Gastrocnemius medialis (tissue), 4 donors: ENCODE results near the gene FGA. TPM values are rescaled to one million over a fixed set of nuclear protein-coding genes. Genes with fewer than 3 reads are reported as not detected.

Source experiments
- ATAC-seq, 2 donors: fragments of 150-250 bp; one replicate each; pipeline ENCODE4 v1.9.1; 2016
- DNase-seq, 2 donors: peaks; one replicate each; pipeline ENCODE4 v3.0.0-alpha.2; 2019
- H3K27ac ChIP-seq, 4 donors: fragments of 200-600 bp; sonication (generic); 1 replicate in 1 of 4; 2 replicates in 3 of 4; pipeline ENCODE4 v1.5.1; 2016 to 2018; ENCODE audit warnings: mild to moderate bottlenecking in 2 of 4, moderate library complexity in 1 of 4
- H3K27me3 ChIP-seq, 3 donors: fragments of 200-600 bp; sonication (generic) in 2 of 3; 1 replicate in 1 of 3; 2 replicates in 2 of 3; pipeline versions ENCODE4 v1.5.1 to v1.6.0; 2016 to 2019; ENCODE audit warnings: mild to moderate bottlenecking in 1 of 3, moderate library complexity in 1 of 3
- H3K36me3 ChIP-seq, 2 donors: fragments of 200-600 bp; sonication (generic) in 1 of 2; one replicate each; pipeline ENCODE4 v1.5.1; 2017 to 2018
- H3K4me1 ChIP-seq, 2 donors: fragments of 200-600 bp; sonication (generic) in 1 of 2; one replicate each; pipeline ENCODE4 v1.5.1; 2016 to 2017; ENCODE audit warnings: mild to moderate bottlenecking in 2 of 2
- H3K4me3 ChIP-seq, 4 donors: fragments of 200-600 bp; sonication (generic) in 3 of 4; 1 replicate in 1 of 4; 2 replicates in 3 of 4; pipeline ENCODE4 v1.5.1; 2016 to 2019; ENCODE audit warnings: mild to moderate bottlenecking in 2 of 4
- H3K9me3 ChIP-seq, 3 donors: fragments of 200-600 bp; sonication (generic) in 2 of 3; 1 replicate in 1 of 3; 2 replicates in 2 of 3; pipeline ENCODE4 v1.5.1; 2016 to 2019
- CTCF ChIP-seq, 5 experiments: fragments of 450-650 bp in 3 of 5; fragments of 200-600 bp in 2 of 5; sonication (generic) in 2 of 5; IDR thresholded peaks in 4 of 5; conservative IDR thresholded peaks in 1 of 5; 1 replicate in 4 of 5; 2 replicates in 1 of 5; pipeline ENCODE4 v1.5.1; 2016 to 2019; ENCODE audit warnings: antibody characterized with exemption in 5 of 5, mild to moderate bottlenecking in 3 of 5, moderate library complexity in 3 of 5
- POLR2A ChIP-seq, 2 donors: fragments of 450-650 bp; IDR thresholded peaks; one replicate each; pipeline ENCODE4 v1.6.1; 2017; ENCODE audit warnings: antibody characterized with exemption in 2 of 2, mild to moderate bottlenecking in 2 of 2, moderate library complexity in 2 of 2
- in situ Hi-C, 4 donors: fragments of 200-750 bp; cut with MboI; loops; one replicate each; pipeline versions ENCODE4 v1.15.0 to v1.8.0; 2017; ENCODE audit warnings: low sequenced_read_pairs in 4 of 4
- intact Hi-C: fragments of 100-400 bp; cut with DNase I; formaldehyde crosslinking; loops from one replicate; pipeline ENCODE4 v1.15.1; 2023; ENCODE audit warnings: low total_unique reads
- total RNA-seq, 4 donors: library from RNA; depleted of rRNA; stranded (reverse); fragments of >200 nt; gene quantifications; one replicate each; pipeline versions ENCODE4 v1.1.0 to v1.2.3, GENCODE V29; 2016

FGA gene
- total RNA-seq, 4 donors from 2014 or later = 22.2 to 49.0 TPM; not detected in 2

GRCh38 chr4:154608361-154609252 is 18.1 kb upstream of the FGA start:
- DNase-seq (no peak), ATAC-seq (no peak)
- no peaks in the 10 kb centered on the region for H3K27me3 ChIP-seq
- intact Hi-C loops = no loop called here
- TF ChIP-seq CTCF (IDR thresholded peaks at IDR 0.05 in 4 of 5, conservative IDR thresholded peaks at IDR 0.05 in 1 of 5) (no peak), POLR2A (IDR thresholded peaks at IDR 0.05) (no peak)
- no peak overlapping the region for H3K27ac ChIP-seq
- no peaks in the 10 kb centered on the region for H3K4me1 ChIP-seq
- no peak overlapping the region for H3K4me3 ChIP-seq
- no peaks in the 10 kb centered on the region for H3K36me3 ChIP-seq
- in situ Hi-C loops = no loop called here
- H3K9me3 ChIP-seq = no peaks in the 10 kb centered on the region

- intact Hi-C loops = no loop called here
- in situ Hi-C loops = no loop called here
- TF ChIP-seq POLR2A (IDR thresholded peaks at IDR 0.05) (no peak), CTCF (IDR thresholded peaks at IDR 0.05 in 4 of 5, conservative IDR thresholded peaks at IDR 0.05 in 1 of 5) (no peak)
Observed at GRCh38 chr4:154606728-154607723, 16.5 kb upstream of the FGA start.

GRCh38 chr4:154604696-154605200 is 14.2 kb upstream of the FGA start:
- intact Hi-C loops = no loop called here
- TF ChIP-seq CTCF (IDR thresholded peaks at IDR 0.05 in 4 of 5, conservative IDR thresholded peaks at IDR 0.05 in 1 of 5) = no peak
- TF ChIP-seq POLR2A (IDR thresholded peaks at IDR 0.05) = no peak
- no peak overlapping the region for H3K4me3 ChIP-seq
- no peak overlapping the region for H3K27ac ChIP-seq
- in situ Hi-C loops = no loop called here
- no peaks in the 10 kb centered on the region for H3K9me3 ChIP-seq
- no peak for DNase-seq
- no peaks in the 10 kb centered on the region for H3K4me1 ChIP-seq
- H3K27me3 ChIP-seq = no peaks in the 10 kb centered on the region
- no peaks in the 10 kb centered on the region for H3K36me3 ChIP-seq
- ATAC-seq = no peak

More at GRCh38 chr4:154606728-154607723, 16.5 kb upstream of the FGA start:
- Histone ChIP-seq H3K36me3 (no peaks in the 10 kb centered on the region), H3K27me3 (no peaks in the 10 kb centered on the region), H3K4me1 (no peaks in the 10 kb centered on the region), H3K27ac (no peak overlapping the region), H3K4me3 (no peak overlapping the region), H3K9me3 (no peaks in the 10 kb centered on the region)
- no peak for DNase-seq
- no peak for ATAC-seq

- H3K9me3 ChIP-seq = no peaks in the 10 kb centered on the region
- no peaks in the 10 kb centered on the region for H3K27me3 ChIP-seq
- TF ChIP-seq POLR2A (IDR thresholded peaks at IDR 0.05) = no peak
- no peak for TF ChIP-seq CTCF (IDR thresholded peaks at IDR 0.05 in 4 of 5, conservative IDR thresholded peaks at IDR 0.05 in 1 of 5)
- no peak overlapping the region for H3K27ac ChIP-seq
- DNase-seq = no peak
- in situ Hi-C loops = no loop called here
- H3K36me3 ChIP-seq = no peaks in the 10 kb centered on the region
- H3K4me1 ChIP-seq = no peaks in the 10 kb centered on the region
- H3K4me3 ChIP-seq = no peak overlapping the region
- intact Hi-C loops = no loop called here
- no peak for ATAC-seq
Observed at GRCh38 chr4:154603033-154603943, 12.7 kb upstream of the FGA start.
